Measurements from ENCODE around the gene LETM1. TPM values are rescaled to one million over a fixed set of nuclear protein-coding genes. Genes with fewer than 3 reads are reported as not detected.

Gene LETM1
- total and polyA plus RNA-seq, 2 experiments from 2014 or later = 29.4 to 46.0 TPM

DNA sequence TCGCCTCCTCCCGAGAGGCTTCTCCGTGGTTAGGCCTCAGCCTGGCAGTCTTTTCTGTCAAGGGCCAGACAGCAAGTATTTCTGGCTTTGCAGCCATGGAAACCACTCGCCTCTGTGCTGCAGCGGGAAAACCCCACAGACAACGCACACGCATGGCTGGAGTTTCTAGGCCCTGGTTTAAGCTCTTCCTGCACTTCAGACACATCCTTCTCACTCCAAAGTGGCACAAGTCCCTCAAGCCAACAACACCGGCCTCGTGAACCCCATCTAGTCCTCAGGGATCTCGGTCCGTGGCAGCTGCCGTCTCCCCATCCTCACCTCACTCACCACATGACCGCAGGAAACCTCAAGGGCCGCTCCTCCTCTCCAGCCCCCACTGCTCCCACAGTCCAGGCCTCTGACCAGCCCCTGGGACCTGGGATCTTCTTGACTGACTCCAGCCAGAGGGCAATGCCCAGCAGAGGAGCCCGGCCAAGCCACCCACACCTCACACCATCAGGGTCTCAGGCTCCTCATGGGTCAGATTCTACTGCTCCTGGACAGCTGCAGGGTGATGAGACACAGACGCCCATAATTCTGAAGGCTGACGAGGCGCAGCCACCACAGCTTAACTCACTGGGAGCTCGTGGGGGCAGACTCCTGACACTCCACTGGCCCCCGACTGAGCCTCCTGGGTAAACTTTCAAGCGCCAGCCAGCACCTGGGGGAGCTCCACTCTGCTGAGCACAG is 21.7 kb downstream of the LETM1 start:
- TF ChIP-seq EZH2 (IDR thresholded peaks at IDR 0.05; ENCODE audit: borderline replicate concordance) = no peak
- H3K4me3 ChIP-seq = no peak overlapping the region
- H3K79me2 ChIP-seq = peaks cover 7% of the 10 kb centered on the region
- H3K36me3 ChIP-seq (replicated peaks; ENCODE audit: insufficient read depth, low read depth) = no peaks in the 10 kb centered on the region
- no peaks in the 10 kb centered on the region for H3K9me2 ChIP-seq (replicated peaks; ENCODE audit: insufficient read depth)
- no peak for DNase-seq (ENCODE audit: low spot score)
- 80% methylated on average over 21 of the region's 21 CpGs for WGBS (ENCODE audit: low lambda C conversion rate, missing lambda C conversion rate)
- no peak overlapping the region for H2AFZ ChIP-seq
- no peaks in the 10 kb centered on the region for H4K20me1 ChIP-seq (ENCODE audit: insufficient read depth, poor library complexity, severe bottlenecking)
- no peak overlapping the region for H3K4me2 ChIP-seq
- no peak overlapping the region for H3K27ac ChIP-seq
- no peaks in the 10 kb centered on the region for H3K27me3 ChIP-seq
- no peaks in the 10 kb centered on the region for H3K4me1 ChIP-seq (ENCODE audit: insufficient read depth)
- H3K9me3 ChIP-seq (ENCODE audit: low read depth) = no peaks in the 10 kb centered on the region

DNA sequence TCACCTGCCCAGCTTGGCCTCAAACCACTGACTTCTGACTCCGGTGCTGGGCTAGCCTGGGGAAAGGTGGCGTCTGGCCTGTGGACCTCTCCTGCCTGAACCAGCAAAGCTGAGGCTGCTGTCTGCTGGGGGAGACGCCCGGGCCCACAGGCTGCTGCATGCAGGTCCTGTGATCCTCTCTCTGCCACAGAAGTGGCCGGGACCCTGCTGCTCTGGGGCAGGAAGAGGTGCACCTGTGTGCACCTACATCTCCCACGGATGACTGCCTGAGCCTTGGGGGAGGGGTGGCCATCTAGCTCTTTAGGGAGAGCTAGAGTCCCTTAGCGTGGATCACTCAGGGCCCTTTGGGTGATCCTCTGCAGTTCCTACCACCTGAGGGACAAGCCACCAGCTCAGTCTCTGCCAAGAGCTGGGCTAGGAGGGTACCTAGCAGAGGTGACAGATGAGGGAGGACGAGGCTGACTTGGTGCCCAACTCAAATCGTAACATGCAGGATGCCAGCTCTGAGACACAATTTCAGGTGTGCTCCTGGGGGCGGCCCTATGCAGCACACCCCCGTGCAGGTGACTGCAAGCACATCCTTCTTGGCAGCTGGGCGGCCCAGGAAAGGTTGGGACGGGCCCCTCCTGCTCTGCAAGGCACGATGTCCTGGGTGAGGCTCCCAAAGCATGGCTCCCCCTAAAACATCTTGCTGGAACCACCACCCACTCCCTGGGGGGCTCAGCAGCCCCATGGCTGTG is 22.5 kb downstream of the LETM1 start:
- no peaks in the 10 kb centered on the region for H3K9me3 ChIP-seq (ENCODE audit: low read depth)
- no peak overlapping the region for H3K27ac ChIP-seq
- no peak for DNase-seq (ENCODE audit: low spot score)
- H3K27me3 ChIP-seq = no peaks in the 10 kb centered on the region
- no peaks in the 10 kb centered on the region for H3K4me1 ChIP-seq (ENCODE audit: insufficient read depth)
- no peaks in the 10 kb centered on the region for H3K36me3 ChIP-seq (replicated peaks; ENCODE audit: insufficient read depth, low read depth)
- H3K9me2 ChIP-seq (replicated peaks; ENCODE audit: insufficient read depth) = no peaks in the 10 kb centered on the region
- H3K4me2 ChIP-seq = no peak overlapping the region
- H3K79me2 ChIP-seq = peaks cover 6% of the 10 kb centered on the region
- no peaks in the 10 kb centered on the region for H4K20me1 ChIP-seq (ENCODE audit: insufficient read depth, poor library complexity, severe bottlenecking)
- no peak for TF ChIP-seq EZH2phosphoT487 (IDR thresholded peaks at IDR 0.05; ENCODE audit: low read depth, severe bottlenecking, unreplicated experiment)
- TF ChIP-seq EZH2 (IDR thresholded peaks at IDR 0.05; ENCODE audit: borderline replicate concordance) = no peak
- TF ChIP-seq, protein P1, sequence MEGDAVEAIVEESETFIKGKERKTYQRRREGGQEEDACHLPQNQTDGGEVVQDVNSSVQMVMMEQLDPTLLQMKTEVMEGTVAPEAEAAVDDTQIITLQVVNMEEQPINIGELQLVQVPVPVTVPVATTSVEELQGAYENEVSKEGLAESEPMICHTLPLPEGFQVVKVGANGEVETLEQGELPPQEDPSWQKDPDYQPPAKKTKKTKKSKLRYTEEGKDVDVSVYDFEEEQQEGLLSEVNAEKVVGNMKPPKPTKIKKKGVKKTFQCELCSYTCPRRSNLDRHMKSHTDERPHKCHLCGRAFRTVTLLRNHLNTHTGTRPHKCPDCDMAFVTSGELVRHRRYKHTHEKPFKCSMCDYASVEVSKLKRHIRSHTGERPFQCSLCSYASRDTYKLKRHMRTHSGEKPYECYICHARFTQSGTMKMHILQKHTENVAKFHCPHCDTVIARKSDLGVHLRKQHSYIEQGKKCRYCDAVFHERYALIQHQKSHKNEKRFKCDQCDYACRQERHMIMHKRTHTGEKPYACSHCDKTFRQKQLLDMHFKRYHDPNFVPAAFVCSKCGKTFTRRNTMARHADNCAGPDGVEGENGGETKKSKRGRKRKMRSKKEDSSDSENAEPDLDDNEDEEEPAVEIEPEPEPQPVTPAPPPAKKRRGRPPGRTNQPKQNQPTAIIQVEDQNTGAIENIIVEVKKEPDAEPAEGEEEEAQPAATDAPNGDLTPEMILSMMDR (IDR thresholded peaks at IDR 0.05; ENCODE audit: poor library complexity) = no peak
- 97% methylated on average over 14 of the region's 14 CpGs for WGBS (ENCODE audit: low lambda C conversion rate, missing lambda C conversion rate)
- H2AFZ ChIP-seq = no peak overlapping the region
- H3K4me3 ChIP-seq = no peak overlapping the region

DNA sequence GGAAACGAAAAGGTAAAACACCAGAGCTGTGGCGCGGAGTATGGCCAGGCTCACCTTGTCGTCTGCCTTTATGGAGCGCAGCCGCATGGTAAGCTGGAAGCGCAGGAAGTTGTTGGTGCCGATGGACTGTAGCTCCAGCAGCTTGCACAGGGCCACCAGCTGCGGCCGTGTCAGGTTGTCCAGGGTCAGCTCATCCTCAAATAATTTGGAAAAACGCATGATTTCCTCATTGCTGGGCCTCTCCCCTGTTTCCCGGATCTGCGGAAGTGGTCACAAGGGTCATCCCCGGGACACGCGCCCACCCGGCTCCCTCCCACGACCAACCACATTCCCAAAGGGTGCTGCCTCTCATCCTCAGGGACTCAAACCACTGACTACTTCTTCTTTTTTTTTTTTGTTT is 23.3 kb downstream of the LETM1 start:
- WGBS (ENCODE audit: low lambda C conversion rate, missing lambda C conversion rate) = 97% methylated on average over 16 of the region's 18 CpGs
- Histone ChIP-seq H2AFZ (no peak overlapping the region), H3K4me1 (ENCODE audit: insufficient read depth) (no peaks in the 10 kb centered on the region), H3K36me3 (replicated peaks; ENCODE audit: insufficient read depth, low read depth) (no peaks in the 10 kb centered on the region), H3K79me2 (no peaks in the 10 kb centered on the region), H3K27me3 (no peaks in the 10 kb centered on the region), H3K9me2 (replicated peaks; ENCODE audit: insufficient read depth) (no peaks in the 10 kb centered on the region), H3K4me3 (no peak overlapping the region), H3K9me3 (ENCODE audit: low read depth) (no peaks in the 10 kb centered on the region), H4K20me1 (ENCODE audit: insufficient read depth, poor library complexity, severe bottlenecking) (no peaks in the 10 kb centered on the region), H3K27ac (no peak overlapping the region), H3K4me2 (no peak overlapping the region)
- TF ChIP-seq EZH2 (IDR thresholded peaks at IDR 0.05; ENCODE audit: borderline replicate concordance) (no peak), EZH2phosphoT487 (IDR thresholded peaks at IDR 0.05; ENCODE audit: low read depth, severe bottlenecking, unreplicated experiment) (no peak)
- TF ChIP-seq, protein P1 (IDR thresholded peaks at IDR 0.05; ENCODE audit: poor library complexity) = no peak
- no peak for DNase-seq (ENCODE audit: low spot score)

DNA sequence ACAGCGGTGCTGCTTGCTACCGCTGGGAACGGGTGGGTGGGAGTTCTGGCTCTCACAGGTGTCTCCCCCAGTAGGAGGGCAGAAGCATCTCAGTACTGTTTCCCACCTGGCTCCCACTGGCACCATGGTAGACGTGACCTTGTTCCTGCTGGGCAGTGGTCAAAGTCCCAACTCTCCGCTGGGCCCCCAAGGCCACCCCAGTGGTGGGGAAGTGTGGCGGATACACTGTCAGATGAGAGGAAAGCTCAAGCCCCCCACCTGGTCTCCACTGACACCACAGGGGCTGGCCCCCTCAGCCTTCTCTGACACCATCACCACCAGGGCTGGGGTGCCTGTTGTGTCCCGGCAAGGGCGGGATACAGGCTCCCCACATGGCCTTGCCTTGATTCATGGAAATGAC is 24.6 kb downstream of the LETM1 start:
- H3K9me2 ChIP-seq (replicated peaks; ENCODE audit: insufficient read depth) = no peaks in the 10 kb centered on the region
- no peak overlapping the region for H3K4me2 ChIP-seq
- no peak for DNase-seq (ENCODE audit: low spot score)
- no peaks in the 10 kb centered on the region for H3K4me1 ChIP-seq (ENCODE audit: insufficient read depth)
- 97% methylated on average over 8 of the region's 8 CpGs for WGBS (ENCODE audit: low lambda C conversion rate, missing lambda C conversion rate)
- H4K20me1 ChIP-seq (ENCODE audit: insufficient read depth, poor library complexity, severe bottlenecking) = no peaks in the 10 kb centered on the region
- H3K79me2 ChIP-seq = no peaks in the 10 kb centered on the region
- no peak overlapping the region for H3K4me3 ChIP-seq
- H3K36me3 ChIP-seq (replicated peaks; ENCODE audit: insufficient read depth, low read depth) = no peaks in the 10 kb centered on the region
- no peaks in the 10 kb centered on the region for H3K27me3 ChIP-seq
- TF ChIP-seq, protein P1 (IDR thresholded peaks at IDR 0.05; ENCODE audit: poor library complexity) = no peak
- no peak for TF ChIP-seq EZH2 (IDR thresholded peaks at IDR 0.05; ENCODE audit: borderline replicate concordance)
- TF ChIP-seq EZH2phosphoT487 (IDR thresholded peaks at IDR 0.05; ENCODE audit: low read depth, severe bottlenecking, unreplicated experiment) = no peak
- no peak overlapping the region for H2AFZ ChIP-seq
- no peaks in the 10 kb centered on the region for H3K9me3 ChIP-seq (ENCODE audit: low read depth)
- no peak overlapping the region for H3K27ac ChIP-seq
